Fibroblast of lung (primary cell): Measurements from ENCODE around the gene KRCC1.

ENCODE experiments used
- EZH2 ChIP-seq: IDR thresholded peaks from 2 replicates; pipeline ENCODE4 v1.5.1; 2012; ENCODE audit warnings: low read length, control low read depth, mild to moderate bottlenecking; ENCODE audit errors: missing control alignments
- TF ChIP-seq, protein P1 (sequence below), 2 donors: IDR thresholded peaks in 1 of 2; conservative IDR thresholded peaks in 1 of 2; 1 replicate in 1 of 2; 2 replicates in 1 of 2; pipeline ENCODE4 v1.5.1; 2011 to 2012; ENCODE audit warnings: low read length in 2 of 2, control low read depth in 1 of 2, inconsistent platforms in 1 of 2, low read depth in 1 of 2, mild to moderate bottlenecking in 1 of 2

DNA sequence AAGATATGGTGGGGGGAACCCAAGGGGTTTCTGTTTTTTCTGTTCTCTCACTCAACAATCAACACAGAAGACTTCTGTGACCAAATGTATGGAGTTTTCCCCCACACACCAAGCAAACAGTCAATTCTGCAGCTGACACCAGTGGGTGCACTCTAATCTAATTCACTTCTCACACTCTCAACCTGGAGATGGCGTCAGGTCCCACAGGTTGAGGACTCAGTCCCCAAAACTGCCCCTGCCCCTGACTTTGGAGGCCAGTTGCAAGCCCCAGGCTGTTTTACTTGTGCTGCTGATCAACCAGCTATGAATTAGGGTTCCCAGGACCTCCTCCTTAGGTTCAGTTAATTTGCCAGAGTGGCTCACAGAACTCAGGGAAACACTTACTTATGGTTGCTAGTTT is 45.4 kb downstream of the KRCC1 start:
- TF ChIP-seq, protein P1, sequence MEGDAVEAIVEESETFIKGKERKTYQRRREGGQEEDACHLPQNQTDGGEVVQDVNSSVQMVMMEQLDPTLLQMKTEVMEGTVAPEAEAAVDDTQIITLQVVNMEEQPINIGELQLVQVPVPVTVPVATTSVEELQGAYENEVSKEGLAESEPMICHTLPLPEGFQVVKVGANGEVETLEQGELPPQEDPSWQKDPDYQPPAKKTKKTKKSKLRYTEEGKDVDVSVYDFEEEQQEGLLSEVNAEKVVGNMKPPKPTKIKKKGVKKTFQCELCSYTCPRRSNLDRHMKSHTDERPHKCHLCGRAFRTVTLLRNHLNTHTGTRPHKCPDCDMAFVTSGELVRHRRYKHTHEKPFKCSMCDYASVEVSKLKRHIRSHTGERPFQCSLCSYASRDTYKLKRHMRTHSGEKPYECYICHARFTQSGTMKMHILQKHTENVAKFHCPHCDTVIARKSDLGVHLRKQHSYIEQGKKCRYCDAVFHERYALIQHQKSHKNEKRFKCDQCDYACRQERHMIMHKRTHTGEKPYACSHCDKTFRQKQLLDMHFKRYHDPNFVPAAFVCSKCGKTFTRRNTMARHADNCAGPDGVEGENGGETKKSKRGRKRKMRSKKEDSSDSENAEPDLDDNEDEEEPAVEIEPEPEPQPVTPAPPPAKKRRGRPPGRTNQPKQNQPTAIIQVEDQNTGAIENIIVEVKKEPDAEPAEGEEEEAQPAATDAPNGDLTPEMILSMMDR (conservative IDR thresholded peaks at IDR 0.05 in 1 of 2, IDR thresholded peaks at IDR 0.05 in 1 of 2; ENCODE audit: low read depth in 1 of 2, low read length in 2 of 2): no peak
- TF ChIP-seq EZH2: no peak
